SK-N-SH (cell line): ENCODE measurements around the gene RAB27B.

Source experiments
- CTCF ChIP-seq: fragments of 200-600 bp; sonication (generic); IDR thresholded peaks from 2 replicates; pipeline ENCODE4 v1.6.1; 2017; ENCODE audit warnings: antibody characterized with exemption, mild to moderate bottlenecking, moderate library complexity
- EZH2phosphoT487 ChIP-seq: fragments of 200-600 bp; sonication (generic); IDR thresholded peaks from 2 replicates; pipeline ENCODE4 v1.6.1; 2017; ENCODE audit warnings: low read depth, mixed run types, mild to moderate bottlenecking, antibody characterized with exemption, moderate library complexity, borderline replicate concordance
- PBX3 ChIP-seq: IDR thresholded peaks from 2 replicates; pipeline ENCODE4; 2012
- POLR2AphosphoS5 ChIP-seq: IDR thresholded peaks from 2 replicates; pipeline ENCODE4 v1.6.1; 2012; ENCODE audit warnings: low read depth, low read length
- RAD21 ChIP-seq: IDR thresholded peaks from 2 replicates; pipeline ENCODE4 v1.6.1; 2012; ENCODE audit warnings: mild to moderate bottlenecking, low read length
- SIN3A ChIP-seq: IDR thresholded peaks from 2 replicates; pipeline ENCODE4 v1.6.1; 2012; ENCODE audit warnings: low read depth, mild to moderate bottlenecking, low read length, moderate library complexity, borderline replicate concordance
- TEAD4 ChIP-seq: IDR thresholded peaks from 2 replicates; pipeline ENCODE4 v1.4.0; 2012; ENCODE audit warnings: mild to moderate bottlenecking, borderline replicate concordance; ENCODE audit not compliant: insufficient read depth
- USF2 ChIP-seq: fragments of 150-350 bp; IDR thresholded peaks from 2 replicates; pipeline ENCODE4 v1.6.1; 2017; ENCODE audit warnings: antibody characterized with exemption, low read length, low read depth, borderline replicate concordance
- YY1 ChIP-seq: IDR thresholded peaks from 2 replicates; pipeline ENCODE4 v1.4.0; 2012; ENCODE audit warnings: low read depth, mild to moderate bottlenecking
- TF ChIP-seq, protein P1 (sequence below): IDR thresholded peaks from 2 replicates; pipeline ENCODE4 v1.4.0; 2012; ENCODE audit warnings: low read depth, borderline replicate concordance

DNA sequence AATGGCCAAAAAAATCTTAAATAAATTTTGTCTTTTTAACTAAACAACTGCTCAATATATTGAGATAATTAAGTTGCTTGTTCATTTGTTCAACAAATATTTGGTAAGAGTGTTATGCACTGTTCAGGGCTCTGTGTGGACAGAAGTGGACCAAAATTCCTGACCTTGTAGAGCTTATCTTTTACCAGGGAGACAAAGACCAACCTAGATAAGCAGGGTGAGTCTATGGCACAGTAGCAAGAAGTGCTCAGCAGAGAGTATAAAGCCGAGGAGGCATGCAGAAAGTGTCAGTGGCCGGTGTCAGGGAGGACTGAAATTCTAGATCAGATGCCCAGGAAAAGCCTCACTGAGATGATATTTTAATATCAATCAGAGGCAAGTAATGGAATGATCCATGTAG, 2.6 kb downstream of the RAB27B start:
- TF ChIP-seq CTCF (no peak), POLR2AphosphoS5 (no peak), SIN3A (no peak), USF2 (no peak), TEAD4 (no peak), PBX3 (no peak), EZH2phosphoT487 (no peak), RAD21 (no peak), YY1 (no peak)
- TF ChIP-seq, protein P1, sequence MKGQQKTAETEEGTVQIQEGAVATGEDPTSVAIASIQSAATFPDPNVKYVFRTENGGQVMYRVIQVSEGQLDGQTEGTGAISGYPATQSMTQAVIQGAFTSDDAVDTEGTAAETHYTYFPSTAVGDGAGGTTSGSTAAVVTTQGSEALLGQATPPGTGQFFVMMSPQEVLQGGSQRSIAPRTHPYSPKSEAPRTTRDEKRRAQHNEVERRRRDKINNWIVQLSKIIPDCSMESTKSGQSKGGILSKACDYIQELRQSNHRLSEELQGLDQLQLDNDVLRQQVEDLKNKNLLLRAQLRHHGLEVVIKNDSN, result no peak
